ENCODE measurements around the gene PWWP3B. TPM values are rescaled to one million over a fixed set of nuclear protein-coding genes. Genes with fewer than 3 reads are reported as not detected.
"Not testable (repeated sequence)": the region's sequence is repeated elsewhere in the genome, so short reads cannot be mapped to it uniquely, and the experiment has no call there.

PWWP3B gene
- not detected for total RNA-seq

GRCh38 chrX:106168107-106168506, at the start of gene PWWP3B:
TSS of gene PWWP3B (plus strand) at chrX:106168305. CDS start at chrX:106205433, 37,128 bp downstream.
- POLR2A ChIA-PET: no interaction called here
- Mint-ChIP-seq H3K27ac (no peak within 1 kb of the TSS), H3K4me1 (no peaks in the 10 kb centered on the region), H3K4me3 (no peak within 1 kb of the TSS), H3K36me3 (ENCODE audit: low read depth) (no peaks in the 10 kb centered on the region), H3K9me3 (no peaks in the 10 kb centered on the region), H3K27me3 (no peaks in the 10 kb centered on the region)
- CTCF ChIA-PET: no interaction called here
- no peak for DNase-seq

- Mint-ChIP-seq H3K27ac (no peak overlapping the region), H3K27me3 (no peaks in the 10 kb centered on the region)
- DNase-seq: no peak
These were observed 29.1 kb upstream of the PWWP3B start for GRCh38 chrX:106139048-106139447.

DNA sequence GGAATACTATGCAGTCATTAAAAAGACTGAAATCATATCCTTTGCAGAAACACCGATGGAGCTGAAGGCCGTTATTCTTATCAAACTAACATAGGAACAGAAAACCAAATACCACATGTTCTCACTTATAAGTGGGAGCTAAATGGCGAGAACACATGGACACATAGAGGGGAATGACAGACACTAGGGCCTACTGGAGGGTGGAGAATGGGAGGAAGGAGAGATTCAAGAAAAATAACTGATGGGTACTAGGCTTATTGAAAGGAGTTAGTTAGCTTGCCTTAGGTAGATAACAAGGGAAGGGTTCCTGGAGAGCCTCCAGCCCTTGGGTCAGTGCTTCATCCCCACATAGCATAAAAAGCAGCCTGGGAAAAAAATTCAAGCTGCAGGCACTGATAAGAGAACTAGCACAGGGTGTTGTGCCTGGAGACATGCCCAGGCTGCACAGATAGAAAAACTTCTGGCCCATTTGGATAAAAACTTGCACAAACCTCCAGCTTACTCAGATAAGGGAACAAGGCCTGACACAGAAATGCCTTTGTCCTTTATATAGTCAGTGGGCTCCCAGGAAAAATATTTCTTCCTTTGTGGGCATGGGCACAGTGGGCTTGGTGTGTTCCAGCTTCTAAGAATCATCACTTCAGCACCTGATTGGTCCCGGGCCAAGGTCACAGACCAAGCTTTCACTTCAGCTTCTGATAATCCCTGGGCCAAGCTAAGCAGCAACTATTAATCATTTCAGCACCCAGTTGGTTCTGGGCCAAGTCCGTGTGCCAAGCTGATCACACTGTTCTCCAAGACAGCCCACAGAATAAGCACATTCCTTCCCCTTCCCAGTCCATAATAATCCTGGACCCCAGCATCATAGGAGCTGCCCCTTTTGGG, 23.1 kb upstream of the PWWP3B start:
- DNase-seq: no peak
- POLR2A ChIA-PET: no interaction called here
- Mint-ChIP-seq H3K9me3 (peaks cover 2% of the 10 kb centered on the region), H3K27ac (no peak overlapping the region), H3K4me1 (no peaks in the 10 kb centered on the region), H3K27me3 (no peaks in the 10 kb centered on the region), H3K4me3 (no peak overlapping the region), H3K36me3 (ENCODE audit: low read depth) (no peaks in the 10 kb centered on the region)
- CTCF ChIA-PET: no interaction called here

More at GRCh38 chrX:106139048-106139447, 29.1 kb upstream of the PWWP3B start:
- no peak overlapping the region for H3K4me3 Mint-ChIP-seq
- POLR2A ChIA-PET: no interaction called here
- no peaks in the 10 kb centered on the region for H3K4me1 Mint-ChIP-seq
- CTCF ChIA-PET: no interaction called here
- no peaks in the 10 kb centered on the region for H3K36me3 Mint-ChIP-seq (ENCODE audit: low read depth)
- no peaks in the 10 kb centered on the region for H3K9me3 Mint-ChIP-seq

DNA sequence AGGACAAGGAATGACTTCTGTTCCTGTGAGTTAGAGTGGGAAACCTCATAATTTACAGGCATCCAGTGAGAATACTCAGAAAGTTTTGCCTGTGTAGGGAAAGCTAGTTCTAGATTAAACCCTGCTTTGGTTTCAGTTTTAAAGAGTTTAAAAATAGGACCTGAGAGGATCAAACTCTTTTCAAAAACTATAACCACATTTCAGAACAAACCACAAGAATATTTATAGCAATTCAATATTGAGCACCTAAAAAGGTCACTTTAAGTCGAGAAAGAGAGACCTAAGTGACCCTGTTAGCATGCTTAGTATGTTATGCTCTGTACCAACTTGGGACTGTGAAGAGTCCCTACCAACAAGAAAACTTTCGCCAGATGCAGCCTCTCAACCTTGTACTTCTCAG, 17.4 kb upstream of the PWWP3B start:
- H3K27ac Mint-ChIP-seq: no peak overlapping the region
- no peaks in the 10 kb centered on the region for H3K27me3 Mint-ChIP-seq
- no peaks in the 10 kb centered on the region for H3K9me3 Mint-ChIP-seq
- ChIA-PET CTCF (no interaction called here), POLR2A (no interaction called here)
- no peak overlapping the region for H3K4me3 Mint-ChIP-seq
- no peak for DNase-seq
- no peaks in the 10 kb centered on the region for H3K4me1 Mint-ChIP-seq
- no peaks in the 10 kb centered on the region for H3K36me3 Mint-ChIP-seq (ENCODE audit: low read depth)

DNA sequence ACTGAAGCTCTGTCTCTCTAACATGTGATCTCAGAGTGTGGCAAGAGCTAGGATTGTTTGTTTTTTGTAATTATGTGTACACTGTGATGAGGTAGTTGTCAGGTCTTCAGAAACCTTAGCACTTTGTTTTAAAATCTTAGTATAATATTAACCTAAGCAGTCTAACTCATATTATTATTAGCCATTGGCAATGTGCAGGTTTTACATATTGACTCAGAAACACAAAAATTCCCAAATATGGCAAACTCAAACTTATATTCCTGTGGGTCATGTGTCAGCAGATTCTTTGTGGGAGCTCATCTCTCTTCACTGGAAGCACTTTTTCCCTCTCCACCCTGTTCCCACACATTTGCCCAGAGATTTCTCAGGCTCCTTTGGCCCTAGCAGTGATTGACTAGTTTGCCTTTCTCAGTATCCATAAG, 8.2 kb upstream of the PWWP3B start:
- no peak for DNase-seq
- Mint-ChIP-seq H3K9me3 (no peaks in the 10 kb centered on the region), H3K4me1 (no peaks in the 10 kb centered on the region), H3K36me3 (ENCODE audit: low read depth) (no peaks in the 10 kb centered on the region), H3K27ac (no peak overlapping the region), H3K4me3 (no peak overlapping the region), H3K27me3 (no peaks in the 10 kb centered on the region)
- POLR2A ChIA-PET: no interaction called here
- CTCF ChIA-PET: interaction anchor here (0.7 kb wide), 1 partner anchor 54 kb away, joined by 3 read pairs; no protein-coding TSS in a partner anchor

- DNase-seq: no peak
- no peak overlapping the region for H3K4me3 Mint-ChIP-seq
- H3K4me1 Mint-ChIP-seq: no peaks in the 10 kb centered on the region
- H3K27me3 Mint-ChIP-seq: no peaks in the 10 kb centered on the region
- H3K27ac Mint-ChIP-seq: no peak overlapping the region
- POLR2A ChIA-PET: no interaction called here
- no peaks in the 10 kb centered on the region for H3K9me3 Mint-ChIP-seq
- H3K36me3 Mint-ChIP-seq (ENCODE audit: low read depth): no peaks in the 10 kb centered on the region
- CTCF ChIA-PET: no interaction called here
These were observed 2.2 kb downstream of the PWWP3B start for GRCh38 chrX:106170318-106170717.

DNA sequence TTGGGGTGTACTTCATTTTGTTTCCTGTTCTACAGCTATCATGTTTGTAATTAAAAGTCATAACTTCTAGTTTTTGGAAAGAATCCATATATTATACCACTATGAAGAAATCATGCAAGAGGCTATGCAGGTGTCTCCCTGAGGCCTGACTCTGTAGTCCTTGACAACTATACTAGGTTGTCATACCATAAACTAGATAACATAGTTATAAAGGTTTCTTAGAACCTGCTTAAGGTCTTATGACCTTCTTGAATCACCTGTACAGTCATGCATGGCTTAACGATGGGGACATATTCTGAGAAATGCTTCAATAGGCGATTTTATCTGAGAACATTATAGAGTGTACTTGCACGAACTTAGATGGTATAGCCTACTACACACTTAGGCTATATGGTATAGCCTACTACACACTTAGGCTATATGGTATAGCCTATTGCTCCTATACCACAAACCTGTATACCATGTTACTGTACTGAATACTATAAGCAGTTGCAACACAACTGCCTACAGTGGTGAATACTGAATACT, 3.3 kb downstream of the PWWP3B start:
- POLR2A ChIA-PET: no interaction called here
- Mint-ChIP-seq H3K4me1 (no peaks in the 10 kb centered on the region), H3K9me3 (no peaks in the 10 kb centered on the region), H3K36me3 (ENCODE audit: low read depth) (no peaks in the 10 kb centered on the region), H3K27ac (no peak overlapping the region), H3K4me3 (no peak overlapping the region), H3K27me3 (no peaks in the 10 kb centered on the region)
- CTCF ChIA-PET: no interaction called here
- DNase-seq: no peak

DNA sequence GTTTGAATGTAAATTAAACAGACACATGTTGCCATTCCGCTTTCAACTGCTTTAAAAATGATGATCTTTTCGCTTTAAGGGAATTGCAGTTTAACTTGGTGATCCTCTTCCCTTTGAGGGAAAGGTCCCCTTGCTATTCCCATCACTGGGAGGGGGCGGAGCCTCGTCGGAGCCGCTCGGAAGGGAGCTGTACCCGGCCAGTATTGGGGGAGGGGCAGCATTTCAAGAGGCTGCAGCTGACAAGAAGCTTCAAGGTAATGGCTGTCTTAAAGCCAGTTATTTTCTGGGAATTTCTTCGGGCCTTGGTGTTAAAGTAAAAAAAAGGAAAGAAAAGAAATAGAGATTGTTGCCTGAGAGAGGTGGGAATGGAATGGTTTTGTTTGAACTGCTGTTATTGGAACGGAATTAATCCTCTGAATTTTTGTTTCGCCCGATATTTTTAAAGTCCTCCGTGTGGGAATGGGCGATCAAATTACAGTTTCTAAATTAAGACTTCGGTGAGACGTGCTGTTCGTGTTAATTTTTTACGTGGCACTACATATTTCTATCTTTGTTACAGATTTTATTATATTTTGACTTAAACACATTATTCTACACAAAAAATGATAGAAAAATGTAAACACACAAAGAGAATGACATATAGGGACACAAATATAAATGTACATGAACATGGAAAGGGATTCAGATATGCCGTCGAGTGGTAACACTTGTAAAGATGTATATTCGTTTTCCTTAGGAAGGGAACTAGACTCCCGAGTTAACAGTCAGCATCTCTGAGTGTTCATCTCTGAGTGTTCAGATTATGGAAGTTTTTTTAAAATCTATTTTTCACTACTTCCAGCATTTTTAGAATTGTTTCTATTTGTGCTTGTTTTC, 9.2 kb downstream of the PWWP3B start:
- no peak overlapping the region for H3K27ac Mint-ChIP-seq
- no peak overlapping the region for H3K4me3 Mint-ChIP-seq
- no peak for DNase-seq
- ChIA-PET CTCF (no interaction called here), POLR2A (no interaction called here)
- H3K27me3 Mint-ChIP-seq: no peaks in the 10 kb centered on the region
- no peaks in the 10 kb centered on the region for H3K36me3 Mint-ChIP-seq (ENCODE audit: low read depth)
- H3K9me3 Mint-ChIP-seq: peaks cover 2% of the 10 kb centered on the region
- no peaks in the 10 kb centered on the region for H3K4me1 Mint-ChIP-seq

DNA sequence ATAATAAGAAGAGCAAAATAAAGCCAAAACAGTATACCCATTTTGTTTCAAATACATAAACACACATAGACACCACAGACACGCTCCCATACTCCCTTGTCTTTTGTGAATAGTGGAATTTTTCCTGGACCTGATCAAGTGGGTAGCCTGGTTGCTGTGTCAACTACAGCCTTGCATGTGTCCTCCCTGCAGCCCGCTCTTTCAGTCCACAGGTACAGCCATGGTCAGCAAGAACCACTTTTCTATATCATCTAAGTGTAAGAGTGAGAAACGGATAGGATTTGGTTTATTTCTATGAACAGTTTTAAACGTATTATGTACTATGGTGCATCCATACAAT, 9.8 kb downstream of the PWWP3B start:
- no peaks in the 10 kb centered on the region for H3K4me1 Mint-ChIP-seq
- H3K27me3 Mint-ChIP-seq: no peaks in the 10 kb centered on the region
- DNase-seq: no peak
- ChIA-PET POLR2A (no interaction called here), CTCF (no interaction called here)
- H3K4me3 Mint-ChIP-seq: no peak overlapping the region
- no peak overlapping the region for H3K27ac Mint-ChIP-seq
- H3K9me3 Mint-ChIP-seq: peaks cover 4% of the 10 kb centered on the region
- no peaks in the 10 kb centered on the region for H3K36me3 Mint-ChIP-seq (ENCODE audit: low read depth)

- H3K27ac Mint-ChIP-seq: no peak overlapping the region
- CTCF ChIA-PET: no interaction called here
- POLR2A ChIA-PET: no interaction called here
- no peaks in the 10 kb centered on the region for H3K36me3 Mint-ChIP-seq (ENCODE audit: low read depth)
- H3K4me3 Mint-ChIP-seq: no peak overlapping the region
- no peaks in the 10 kb centered on the region for H3K27me3 Mint-ChIP-seq
- H3K9me3 Mint-ChIP-seq: peaks cover 4% of the 10 kb centered on the region
- H3K4me1 Mint-ChIP-seq: no peaks in the 10 kb centered on the region
- no peak for DNase-seq
These were observed 10.7 kb downstream of the PWWP3B start for GRCh38 chrX:106178826-106179225.

DNA sequence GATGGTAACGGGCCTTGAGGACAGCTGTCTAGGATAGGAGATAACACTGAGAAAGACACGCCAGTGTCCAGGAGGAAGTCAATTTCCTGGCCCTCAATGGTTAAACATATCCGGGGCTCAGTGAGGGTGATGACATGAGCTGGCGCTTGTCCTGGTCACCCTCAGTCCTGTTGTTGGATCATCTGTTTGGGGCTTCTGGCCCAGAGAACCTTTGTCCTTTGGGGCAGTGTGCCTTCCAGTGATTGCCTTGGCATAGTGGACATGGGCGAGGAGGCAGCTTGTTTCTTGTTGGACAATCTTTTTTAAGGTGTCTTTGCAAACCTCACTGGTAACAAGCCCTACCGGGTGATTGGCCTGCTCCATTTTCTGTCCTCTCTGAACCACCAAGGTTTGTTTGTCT, 15.6 kb downstream of the PWWP3B start:
- H3K36me3 Mint-ChIP-seq (ENCODE audit: low read depth); H3K9me3 Mint-ChIP-seq; POLR2A ChIA-PET; DNase-seq; CTCF ChIA-PET; H3K4me1 Mint-ChIP-seq; H3K4me3 Mint-ChIP-seq; H3K27me3 Mint-ChIP-seq; H3K27ac Mint-ChIP-seq: not testable (repeated sequence)

DNA sequence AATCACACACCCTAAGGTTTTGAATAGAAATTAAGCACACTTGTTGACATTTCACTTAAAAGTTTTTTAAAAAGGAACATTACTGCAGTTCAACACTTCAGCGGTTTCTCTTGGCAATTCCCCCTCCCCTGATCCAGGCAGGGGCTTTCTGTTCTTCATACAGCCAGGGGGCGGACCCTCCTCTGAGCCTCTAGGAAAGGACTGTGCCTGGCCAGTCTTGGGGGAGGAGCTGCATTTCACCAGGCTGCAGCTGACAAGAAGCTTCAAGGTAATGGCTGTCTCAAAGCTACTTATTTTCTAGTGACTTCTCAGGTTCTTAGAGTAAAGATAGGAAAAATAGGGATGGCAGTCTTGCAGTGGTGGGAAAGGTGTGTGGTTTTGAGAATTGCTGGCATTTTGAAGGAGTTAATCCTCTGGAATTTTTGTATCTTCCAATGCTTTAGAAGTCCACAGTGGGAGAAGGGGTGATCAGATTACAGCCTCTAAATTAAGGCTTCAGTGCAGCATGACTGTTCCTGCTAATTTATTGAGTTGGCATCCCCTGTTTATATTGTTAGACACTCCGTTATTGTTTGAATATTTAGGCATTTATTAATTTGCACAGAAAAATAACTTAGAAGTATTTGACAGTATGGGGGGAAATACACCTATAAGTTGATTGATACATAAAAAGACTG, 33.5 kb downstream of the PWWP3B start:
- Mint-ChIP-seq H3K4me1 (no peaks in the 10 kb centered on the region), H3K36me3 (ENCODE audit: low read depth) (no peaks in the 10 kb centered on the region), H3K27ac (no peak overlapping the region), H3K4me3 (no peak overlapping the region), H3K9me3 (no peaks in the 10 kb centered on the region), H3K27me3 (no peaks in the 10 kb centered on the region)
- ChIA-PET POLR2A (no interaction called here), CTCF (no interaction called here)
- DNase-seq: no peak

DNA sequence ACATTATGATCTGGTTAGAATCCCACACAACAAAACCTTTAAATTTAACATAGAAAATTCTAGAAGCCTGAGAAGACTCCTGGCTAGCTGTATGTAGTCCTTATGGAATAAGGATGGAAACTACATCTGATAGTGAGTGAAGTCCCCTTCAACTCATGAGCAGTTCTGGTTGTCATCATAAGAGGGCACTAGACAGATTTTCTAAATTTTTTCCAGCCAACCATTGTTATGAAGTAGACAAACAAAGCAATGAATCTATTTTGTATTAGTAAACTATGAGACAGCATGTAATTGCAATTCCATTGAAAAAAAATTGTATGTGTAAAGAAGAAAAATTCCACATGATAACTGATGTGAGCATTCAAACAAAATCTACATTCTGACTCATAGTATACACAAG, 35.2 kb downstream of the PWWP3B start:
- Mint-ChIP-seq H3K27ac (no peak overlapping the region), H3K4me1 (no peaks in the 10 kb centered on the region), H3K27me3 (no peaks in the 10 kb centered on the region), H3K9me3 (no peaks in the 10 kb centered on the region), H3K36me3 (ENCODE audit: low read depth) (no peaks in the 10 kb centered on the region), H3K4me3 (no peak overlapping the region)
- DNase-seq: no peak
- ChIA-PET POLR2A (no interaction called here), CTCF (no interaction called here)

All from activated CD4-positive, alpha-beta T cell treated with anti-CD3 and anti-CD28 coated beads, Interleukin-2, amount 10 ng/mL, durations not matched to agents 7 days and 5 days (primary cell).